KOPT-K1 (cell line): ENCODE measurements around the gene ZKSCAN8.

Source experiments
- H3K27ac ChIP-seq: fragments of 200-600 bp; sonication (generic); 2 replicates; pipeline ENCODE4 v1.5.1; 2016; ENCODE audit warnings: antibody characterized with exemption, mild to moderate bottlenecking, low read depth, low read length; ENCODE audit not compliant: poor library complexity, severe bottlenecking
- H3K36me3 ChIP-seq: fragments of 200-600 bp; sonication (generic); 2 replicates; pipeline ENCODE4 v1.5.1; 2017; ENCODE audit warnings: antibody characterized with exemption, mild to moderate bottlenecking, low read length, moderate library complexity; ENCODE audit not compliant: insufficient read depth
- H3K9me3 ChIP-seq: fragments of 200-600 bp; sonication (generic); 2 replicates; pipeline ENCODE4 v1.5.1; 2017; ENCODE audit warnings: antibody characterized with exemption, low read length, mild to moderate bottlenecking; ENCODE audit not compliant: insufficient read depth, poor library complexity, severe bottlenecking

ZKSCAN8 gene

GRCh38 chr6:28160233-28160632 lies 18.6 kb downstream of the ZKSCAN8 start:
- Histone ChIP-seq H3K27ac (no peak overlapping the region), H3K9me3 (no peaks in the 10 kb centered on the region), H3K36me3 (peaks cover 42% of the 10 kb centered on the region)

- H3K36me3 ChIP-seq = peaks cover 29% of the 10 kb centered on the region
- no peaks in the 10 kb centered on the region for H3K9me3 ChIP-seq
- H3K27ac ChIP-seq = no peak overlapping the region
These were observed 19.9 kb downstream of the ZKSCAN8 start for GRCh38 chr6:28161410-28162079.

GRCh38 chr6:28165563-28165962 lies 23.9 kb downstream of the ZKSCAN8 start:
- H3K27ac ChIP-seq = no peak overlapping the region
- no peaks in the 10 kb centered on the region for H3K9me3 ChIP-seq
- no peaks in the 10 kb centered on the region for H3K36me3 ChIP-seq

- Histone ChIP-seq H3K36me3 (no peaks in the 10 kb centered on the region), H3K27ac (no peak overlapping the region)
These were observed 25.4 kb downstream of the ZKSCAN8 start for GRCh38 chr6:28167068-28167467.

GRCh38 chr6:28167926-28168325 lies 26.2 kb downstream of the ZKSCAN8 start:
- Histone ChIP-seq H3K36me3 (no peaks in the 10 kb centered on the region), H3K9me3 (no peaks in the 10 kb centered on the region), H3K27ac (no peak overlapping the region)

More at GRCh38 chr6:28167068-28167467, 25.4 kb downstream of the ZKSCAN8 start:
- no peaks in the 10 kb centered on the region for H3K9me3 ChIP-seq

- Histone ChIP-seq H3K9me3 (no peaks in the 10 kb centered on the region), H3K36me3 (no peaks in the 10 kb centered on the region), H3K27ac (no peak overlapping the region)
These were observed 29.6 kb downstream of the ZKSCAN8 start for GRCh38 chr6:28171271-28171670.

- no peaks in the 10 kb centered on the region for H3K9me3 ChIP-seq
- no peak overlapping the region for H3K27ac ChIP-seq
- H3K36me3 ChIP-seq = no peaks in the 10 kb centered on the region
These were observed 30.3 kb downstream of the ZKSCAN8 start for GRCh38 chr6:28172006-28172405.

GRCh38 chr6:28176373-28176772 lies 34.7 kb downstream of the ZKSCAN8 start:
- H3K9me3 ChIP-seq = no peaks in the 10 kb centered on the region
- no peaks in the 10 kb centered on the region for H3K36me3 ChIP-seq
- no peak overlapping the region for H3K27ac ChIP-seq

- Histone ChIP-seq H3K27ac (no peak overlapping the region), H3K36me3 (no peaks in the 10 kb centered on the region), H3K9me3 (peaks cover 10% of the 10 kb centered on the region)
These were observed 40.6 kb downstream of the ZKSCAN8 start for GRCh38 chr6:28182255-28182654.

- peaks cover 41% of the 10 kb centered on the region for H3K9me3 ChIP-seq
- H3K27ac ChIP-seq = no peak overlapping the region
- H3K36me3 ChIP-seq = no peaks in the 10 kb centered on the region
These were observed 46.7 kb downstream of the ZKSCAN8 start for GRCh38 chr6:28188111-28188979.

- Histone ChIP-seq H3K27ac (no peak overlapping the region), H3K9me3 (peaks cover 25% of the 10 kb centered on the region), H3K36me3 (no peaks in the 10 kb centered on the region)
These were observed 58.3 kb downstream of the ZKSCAN8 start for GRCh38 chr6:28200020-28200419.

GRCh38 chr6:28203201-28203600 lies 61.5 kb downstream of the ZKSCAN8 start:
- Histone ChIP-seq H3K9me3 (peaks cover 8% of the 10 kb centered on the region), H3K36me3 (no peaks in the 10 kb centered on the region), H3K27ac (no peak overlapping the region)

- H3K27ac ChIP-seq = no peak overlapping the region
- H3K9me3 ChIP-seq = no peaks in the 10 kb centered on the region
- no peaks in the 10 kb centered on the region for H3K36me3 ChIP-seq
These were observed 64.2 kb downstream of the ZKSCAN8 start for GRCh38 chr6:28205879-28206278.

GRCh38 chr6:28206527-28206926 lies 64.8 kb downstream of the ZKSCAN8 start:
- H3K36me3 ChIP-seq = no peaks in the 10 kb centered on the region
- no peaks in the 10 kb centered on the region for H3K9me3 ChIP-seq
- H3K27ac ChIP-seq = no peak overlapping the region

- no peak overlapping the region for H3K27ac ChIP-seq
- no peaks in the 10 kb centered on the region for H3K9me3 ChIP-seq
- H3K36me3 ChIP-seq = no peaks in the 10 kb centered on the region
These were observed 65.3 kb downstream of the ZKSCAN8 start for GRCh38 chr6:28206928-28207509.
